H4 (cell line): ENCODE data around the gene SYP. TPM values are rescaled to one million over a fixed set of nuclear protein-coding genes. Genes with fewer than 3 reads are reported as not detected.

Experiments used
- DNase-seq: peaks from one replicate; pipeline ENCODE4 v3.0.0-alpha.2; 2015; ENCODE audit warnings: low spot score
- total RNA-seq: library from RNA; depleted of rRNA; stranded (reverse); fragments of >200 nt; shearing (Covaris generic); gene quantifications from 2 replicates; pipeline ENCODE4 v1.2.3, GENCODE V29; 2014

The SYP gene
- total RNA-seq, 1 experiment from 2014 or later = 0.19 TPM

DNA sequence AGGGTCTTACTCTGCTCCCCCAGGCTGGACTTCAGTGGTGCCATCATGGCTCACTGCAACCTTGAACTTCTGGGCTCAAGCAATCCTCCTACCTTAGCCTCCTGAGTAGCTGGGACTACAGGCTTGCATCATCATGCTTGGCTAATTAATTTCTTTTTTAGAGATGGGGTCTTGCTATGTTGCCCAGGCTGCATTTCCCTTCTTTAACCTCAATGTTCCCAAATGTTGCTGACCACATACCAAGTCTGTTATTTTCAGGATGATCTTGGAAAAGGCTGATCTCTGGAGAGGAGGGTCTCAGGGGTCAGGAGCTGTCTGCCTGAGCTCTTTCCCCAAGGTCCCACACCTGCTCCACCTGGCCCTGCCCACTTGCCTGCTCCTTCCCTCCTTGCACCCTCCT, 20.1 kb upstream of the SYP start:
- no peak for DNase-seq

GRCh38 chrX:49214996-49215526, 15.1 kb upstream of the SYP start:
- DNase-seq = no peak

GRCh38 chrX:49214416-49214815, 14.4 kb upstream of the SYP start:
- DNase-seq = no peak

DNA sequence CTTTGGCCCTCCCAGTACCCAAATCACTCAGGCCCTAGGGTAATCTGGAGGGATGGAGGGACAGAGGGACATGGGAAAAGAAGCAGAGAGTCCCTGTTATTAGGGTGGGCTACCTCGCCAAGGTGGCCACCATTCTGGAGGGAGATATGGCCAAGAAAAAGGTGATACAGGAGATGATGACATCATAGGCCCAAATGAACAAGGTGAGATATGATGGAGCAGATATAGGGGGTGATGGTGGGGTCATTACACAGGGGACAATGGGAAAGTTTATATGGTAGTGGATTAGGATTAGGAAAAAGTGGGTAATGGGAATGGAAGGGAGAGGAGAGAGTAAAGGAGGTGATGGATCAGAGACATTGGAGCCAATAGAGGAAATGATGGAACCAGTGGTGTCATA, 12.9 kb upstream of the SYP start:
- DNase-seq = no peak

DNA sequence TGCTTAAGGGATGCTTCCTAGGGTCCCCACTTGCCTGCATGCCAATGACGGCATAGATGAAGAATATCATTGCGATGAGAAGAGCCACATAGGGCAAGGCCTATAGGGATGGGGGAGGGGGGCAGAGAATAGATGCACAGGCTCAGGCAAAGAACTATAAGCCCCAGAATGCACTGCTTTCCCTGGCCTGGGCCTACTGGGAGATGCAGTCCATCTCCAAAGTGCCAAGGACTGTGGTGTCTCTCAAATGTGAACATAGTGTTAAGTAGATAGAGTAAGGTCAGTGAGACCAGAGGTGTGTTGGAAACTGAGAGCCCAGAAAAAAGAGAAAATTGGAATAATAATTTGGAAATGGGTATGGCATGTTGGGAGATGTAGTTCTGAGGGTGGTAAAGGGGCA, 12.2 kb upstream of the SYP start:
- DNase-seq = no peak

DNA sequence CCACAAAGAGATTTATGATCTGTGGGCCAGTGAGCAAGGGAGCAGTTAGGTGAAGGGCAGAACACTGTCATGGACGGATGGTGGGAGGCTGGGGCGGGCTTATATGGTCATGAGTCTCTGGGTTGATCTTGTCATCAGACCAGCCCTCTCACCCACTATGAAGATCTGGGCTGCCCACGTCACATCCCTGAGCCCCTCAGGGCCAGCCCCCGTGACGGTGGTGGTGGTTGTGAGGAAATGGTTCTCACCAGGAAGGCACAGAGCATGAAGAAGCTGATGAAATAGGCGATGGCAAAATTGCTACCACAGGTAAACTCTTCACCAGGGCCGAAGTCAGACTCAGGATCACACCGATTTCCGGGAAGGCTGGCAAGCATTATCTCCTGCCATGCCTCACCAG, 11.1 kb upstream of the SYP start:
- DNase-seq = no peak

GRCh38 chrX:49210406-49210805, 10.4 kb upstream of the SYP start:
- DNase-seq = no peak

DNA sequence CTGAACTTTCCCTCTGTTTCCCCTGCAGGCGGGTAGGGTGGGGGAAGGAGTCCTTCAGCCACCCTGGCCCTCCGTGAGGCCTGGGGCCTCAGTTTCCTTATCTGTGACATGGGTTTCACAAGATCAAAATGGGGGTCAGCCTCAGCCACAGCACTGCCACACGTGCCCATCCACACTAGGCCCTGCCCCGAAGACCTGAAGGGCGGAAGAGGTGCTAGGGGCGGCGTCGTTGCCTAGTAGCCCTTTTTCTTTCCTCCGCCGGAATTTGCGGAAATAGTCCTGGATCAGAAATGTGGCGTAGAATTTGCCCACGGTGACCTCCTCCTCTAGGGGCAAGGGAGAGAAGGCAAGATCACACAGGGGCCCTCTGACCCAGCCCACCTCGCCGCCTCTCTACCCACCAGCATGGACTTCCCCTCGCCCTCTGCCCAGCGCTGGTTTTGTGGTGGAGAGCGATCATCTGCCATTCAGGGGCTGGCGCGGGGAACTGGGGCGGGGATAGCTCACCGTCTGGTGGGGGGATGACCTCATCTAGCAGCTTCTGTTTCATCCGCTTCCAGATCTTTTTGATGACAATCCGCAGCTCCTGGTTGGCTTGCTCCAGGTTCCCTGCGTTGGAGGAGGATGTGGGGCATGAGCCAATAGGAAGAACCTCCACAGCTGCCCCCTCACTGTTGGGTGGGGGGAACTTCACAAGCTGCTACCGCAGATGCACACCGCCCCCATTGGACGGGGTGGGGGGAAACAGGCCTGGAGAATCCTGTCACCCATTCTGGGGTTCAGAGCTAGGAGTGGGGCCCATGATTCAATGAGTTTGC, 9.7 kb upstream of the SYP start:
- no peak for DNase-seq

- DNase-seq = no peak
These were observed 8.4 kb upstream of the SYP start for GRCh38 chrX:49208399-49208798.

- no peak for DNase-seq
These were observed 6.5 kb upstream of the SYP start for GRCh38 chrX:49206543-49206942.

GRCh38 chrX:49205443-49205842, 5.5 kb upstream of the SYP start:
- DNase-seq = no peak

GRCh38 chrX:49204709-49205108, 4.7 kb upstream of the SYP start:
- no peak for DNase-seq

DNA sequence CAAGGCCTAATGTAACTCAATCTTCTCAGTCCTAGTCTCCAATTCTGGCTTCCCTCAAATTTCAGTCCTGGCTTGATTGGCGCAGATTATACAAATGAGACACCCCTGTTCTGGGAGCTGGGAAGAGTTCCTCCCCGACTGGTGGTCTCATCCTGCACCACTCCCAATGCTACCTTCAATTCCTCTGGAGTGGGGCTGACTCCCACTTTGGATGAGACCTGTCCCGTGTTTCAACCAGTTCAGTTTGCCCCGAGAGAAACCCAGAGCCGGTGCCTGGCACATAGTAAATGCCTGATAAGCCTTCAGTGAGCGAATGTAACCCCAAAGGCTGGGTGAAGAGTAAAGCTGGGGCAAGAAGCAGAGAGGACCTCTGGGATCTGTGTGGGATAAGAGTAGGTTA, 4.0 kb upstream of the SYP start:
- DNase-seq = no peak

DNA sequence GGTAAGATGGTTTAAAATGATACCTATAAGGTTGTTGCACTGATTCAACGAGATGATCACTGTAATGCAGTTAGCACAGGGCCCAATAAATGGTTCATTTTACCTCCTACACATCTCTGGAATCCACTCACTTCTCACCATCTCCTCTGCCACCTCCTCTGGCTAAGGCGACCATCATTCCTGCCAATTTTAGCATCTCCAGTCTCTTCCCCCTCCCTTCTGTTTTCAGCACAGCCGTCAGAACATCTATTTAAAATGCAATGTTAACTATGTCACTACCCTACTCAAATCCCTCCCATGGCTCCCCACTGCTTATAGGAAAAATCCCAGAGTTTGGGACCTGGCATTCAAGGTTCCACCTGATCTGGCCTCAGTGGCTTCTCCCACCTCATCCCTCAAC, 3.5 kb upstream of the SYP start:
- DNase-seq = no peak

GRCh38 chrX:49202022-49202421, 2.0 kb upstream of the SYP start:
- DNase-seq = no peak

- no peak for DNase-seq
These were observed 738 bp downstream of the SYP start for GRCh38 chrX:49199315-49199595.

- DNase-seq = no peak
These were observed 1.3 kb downstream of the SYP start for GRCh38 chrX:49198540-49199314.

- no peak for DNase-seq
These were observed 2.4 kb downstream of the SYP start for GRCh38 chrX:49197543-49198087.

- no peak for DNase-seq
These were observed 6.4 kb downstream of the SYP start for GRCh38 chrX:49193542-49193964.

- no peak for DNase-seq
These were observed 7.2 kb downstream of the SYP start for GRCh38 chrX:49192722-49193328.

- DNase-seq = no peak
These were observed 8.4 kb downstream of the SYP start for GRCh38 chrX:49191574-49192011.

DNA sequence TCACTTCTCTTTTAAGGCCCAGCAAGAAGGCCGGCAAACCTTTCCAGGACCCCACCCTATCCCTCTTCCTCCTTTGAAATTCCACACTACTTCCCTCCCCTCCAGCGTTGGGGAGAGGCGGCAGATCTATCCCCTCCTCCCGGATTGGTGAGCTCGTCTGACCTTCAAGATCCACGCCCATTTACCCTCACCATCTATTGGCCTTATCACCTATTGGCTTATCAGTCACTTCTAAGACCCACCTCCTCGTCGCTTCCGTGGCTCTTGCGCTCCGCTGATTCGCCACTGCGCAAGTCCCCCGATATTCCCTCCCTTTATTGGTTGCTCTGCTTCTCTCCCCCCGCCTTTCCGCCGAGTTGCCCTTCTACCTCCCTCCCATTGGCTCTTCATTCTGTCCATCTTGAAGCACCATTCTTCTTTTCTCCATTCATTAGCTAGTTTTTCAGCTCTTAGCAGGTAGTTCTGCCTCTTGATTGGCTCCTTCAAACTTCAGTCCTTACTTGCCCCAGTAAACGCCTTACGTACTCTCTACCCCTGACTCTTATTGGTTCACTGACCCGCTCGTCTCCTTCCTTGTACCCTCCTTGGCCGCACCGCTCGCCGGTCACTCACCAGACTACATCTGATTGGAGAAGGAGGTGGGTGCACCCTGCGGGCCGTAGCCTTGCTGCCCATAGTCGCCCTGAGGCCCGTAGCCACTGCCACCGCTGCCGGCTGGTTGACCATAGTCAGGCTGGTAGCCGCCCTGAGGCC, 9.0 kb downstream of the SYP start:
- peak; percentile 99 for DNase-seq
